ENCODE results near the gene DEPDC5.
"Not testable (repeated sequence)": the region's sequence is repeated elsewhere in the genome, so short reads cannot be mapped to it uniquely, and the experiment has no call there.

- not testable (repeated sequence) for TF ChIP-seq YY1 (IDR thresholded peaks at IDR 0.05; ENCODE audit: insufficient read depth, insufficient read length); ZNF274 (IDR thresholded peaks at IDR 0.05; ENCODE audit: low read depth, low read length); SUZ12 (IDR thresholded peaks at IDR 0.05; ENCODE audit: extremely low read depth, insufficient read depth, insufficient read length)
Measured at GRCh38 chr22:31799358-31799757, 45.5 kb downstream of the DEPDC5 start.

All from NT2/D1 (cell line).